NCI-H748 treated with DMSO at 0.1 percent for 48 hours (cell line): Measurements from ENCODE around the gene PCGF3.

Experiments
- DNase-seq: peaks from one replicate; lab custom pipeline; 2025; lab: John Stamatoyannopoulos, UW

Gene PCGF3

GRCh38 chr4:705278-706082 is at the start of gene PCGF3:
Gene PCGF3 (plus strand): TSS chr4:705832. CDS start chr4:733681, 27,849 bp downstream.
- DNase-seq = peak; percentile 6

- DNase-seq = no peak
These were observed 48.9 kb upstream of the PCGF3 start for GRCh38 chr4:656436-657337.

- DNase-seq = no peak
These were observed 48.2 kb upstream of the PCGF3 start for GRCh38 chr4:657338-657833.

- DNase-seq = no peak
These were observed 47.6 kb upstream of the PCGF3 start for GRCh38 chr4:657834-658667.

GRCh38 chr4:658681-659667 is 46.7 kb upstream of the PCGF3 start:
- DNase-seq = no peak

- no peak for DNase-seq
These were observed 45.8 kb upstream of the PCGF3 start for GRCh38 chr4:659851-660250.

GRCh38 chr4:660401-660800 is 45.2 kb upstream of the PCGF3 start:
- DNase-seq = no peak

- DNase-seq = no peak
These were observed 44.4 kb upstream of the PCGF3 start for GRCh38 chr4:661231-661630.

GRCh38 chr4:661881-662761 is 43.5 kb upstream of the PCGF3 start:
- DNase-seq = no peak

- DNase-seq = no peak
These were observed 42.6 kb upstream of the PCGF3 start for GRCh38 chr4:663046-663437.

- no peak for DNase-seq
These were observed 41.9 kb upstream of the PCGF3 start for GRCh38 chr4:663438-664428.

GRCh38 chr4:664713-665231 is 40.9 kb upstream of the PCGF3 start:
- DNase-seq = no peak

- DNase-seq = no peak
These were observed 40.3 kb upstream of the PCGF3 start for GRCh38 chr4:665381-665750.

GRCh38 chr4:665751-666435 is 39.7 kb upstream of the PCGF3 start:
- DNase-seq = no peak

- DNase-seq = no peak
These were observed 39.2 kb upstream of the PCGF3 start for GRCh38 chr4:666436-666810.

GRCh38 chr4:666822-667544 is 38.6 kb upstream of the PCGF3 start:
- DNase-seq = no peak

- DNase-seq = no peak
These were observed 38.1 kb upstream of the PCGF3 start for GRCh38 chr4:667545-667925.
